GM23338 (cell line): ENCODE data around the gene ANO4. TPM values are rescaled to one million over a fixed set of nuclear protein-coding genes. Genes with fewer than 3 reads are reported as not detected.
"Not testable (repeated sequence)": the region's sequence is repeated elsewhere in the genome, so short reads cannot be mapped to it uniquely, and the experiment has no call there.

Experiments
- ATAC-seq: fragments of 200-7000 bp; cut with Tn5 transposase; 3 replicates; pipeline ENCODE4 v1.9.1; 2020
- DNase-seq: peaks from one replicate; pipeline ENCODE4 v3.0.0-alpha.2; 2015; ENCODE audit warnings: low spot score
- H2AFZ ChIP-seq: fragments of 200-600 bp; sonication (generic); 2 replicates; pipeline ENCODE4 v1.8.0; 2016; ENCODE audit warnings: antibody characterized with exemption, mild to moderate bottlenecking, moderate library complexity
- H3F3A ChIP-seq: fragments of 200-600 bp; sonication (generic); replicated peaks from 2 replicates; pipeline ENCODE4 v1.8.0; 2017; ENCODE audit warnings: antibody characterized with exemption, mixed run types, low read depth
- H3K27ac ChIP-seq: fragments of 200-600 bp; sonication (generic); 2 replicates; pipeline ENCODE4 v1.6.1; 2016; ENCODE audit warnings: low read depth
- H3K27me3 ChIP-seq: fragments of 200-600 bp; sonication (generic); 2 replicates; pipeline ENCODE4 v1.8.0; 2016; ENCODE audit warnings: mild to moderate bottlenecking, mixed run types, moderate library complexity; ENCODE audit not compliant: insufficient read depth
- H3K36me3 ChIP-seq: fragments of 200-600 bp; sonication (generic); 2 replicates; pipeline ENCODE4 v1.8.0; 2016; ENCODE audit warnings: mild to moderate bottlenecking; ENCODE audit not compliant: insufficient read depth
- H3K4me1 ChIP-seq: fragments of 200-600 bp; sonication (generic); 2 replicates; pipeline ENCODE4 v1.8.0; 2016; ENCODE audit warnings: mild to moderate bottlenecking, moderate library complexity; ENCODE audit not compliant: insufficient read depth
- H3K4me2 ChIP-seq: fragments of 200-600 bp; sonication (generic); 2 replicates; pipeline ENCODE4 v1.7.1; 2017; ENCODE audit warnings: mixed run types
- H3K4me3 ChIP-seq: fragments of 200-600 bp; sonication (generic); 2 replicates; pipeline ENCODE4 v1.6.1; 2016; ENCODE audit warnings: mixed run types
- H3K79me2 ChIP-seq: fragments of 200-600 bp; sonication (generic); replicated peaks from 2 replicates; pipeline ENCODE4 v1.8.0; 2017; ENCODE audit warnings: mild to moderate bottlenecking; ENCODE audit not compliant: insufficient read depth
- H3K9me2 ChIP-seq: fragments of 200-600 bp; sonication (generic); 2 replicates; pipeline ENCODE4 v1.8.0; 2017; ENCODE audit not compliant: insufficient read depth
- H4K20me1 ChIP-seq: fragments of 200-600 bp; sonication (generic); replicated peaks from 2 replicates; pipeline ENCODE4 v1.8.0; 2017; ENCODE audit warnings: mild to moderate bottlenecking; ENCODE audit not compliant: insufficient read depth
- H3K27ac Mint-ChIP-seq: 2 replicates; pipeline ENCODE4 v1.8.0; 2020; ENCODE audit warnings: inconsistent platforms, mild to moderate bottlenecking, moderate library complexity, mixed read lengths
- H3K27me3 Mint-ChIP-seq: 3 replicates; pipeline ENCODE4 v1.8.0; 2022; ENCODE audit warnings: low read depth, mild to moderate bottlenecking, moderate library complexity, mixed read lengths, inconsistent platforms; ENCODE audit not compliant: insufficient read depth, poor library complexity
- H3K36me3 Mint-ChIP-seq: 3 replicates; pipeline ENCODE4 v1.8.0; 2021; ENCODE audit warnings: low read depth, mild to moderate bottlenecking, inconsistent platforms, moderate library complexity, mixed read lengths
- H3K4me1 Mint-ChIP-seq: 3 replicates; pipeline ENCODE4 v1.8.0; 2020; ENCODE audit warnings: mild to moderate bottlenecking, inconsistent platforms, mixed read lengths
- H3K4me3 Mint-ChIP-seq: 3 replicates; pipeline ENCODE4 v1.8.0; 2021; ENCODE audit warnings: moderate library complexity, mild to moderate bottlenecking, inconsistent platforms, mixed read lengths
- H3K9me3 Mint-ChIP-seq: 3 replicates; pipeline ENCODE4 v1.8.0; 2020; ENCODE audit warnings: moderate library complexity, mild to moderate bottlenecking, inconsistent platforms, mixed read lengths
- EZH2phosphoT487 ChIP-seq: fragments of 200-600 bp; sonication (generic); IDR thresholded peaks from one replicate; pipeline ENCODE4 v1.8.1; 2018; ENCODE audit warnings: antibody characterized with exemption; ENCODE audit not compliant: unreplicated experiment
- NANOG ChIP-seq: IDR thresholded peaks from 2 replicates; pipeline ENCODE4 v1.6.1; 2016; ENCODE audit warnings: antibody characterized with exemption, borderline replicate concordance
- ZNF114 ChIP-seq: fragments of 250-450 bp; sonication (Bioruptor Pico); IDR thresholded peaks from 2 replicates; pipeline ENCODE4 v1.5.0; 2020; ENCODE audit warnings: mild to moderate bottlenecking, moderate library complexity
- ZNF462 ChIP-seq: fragments of 250-450 bp; sonication (Bioruptor Pico); IDR thresholded peaks from 2 replicates; pipeline ENCODE4 v1.5.0; 2020; ENCODE audit warnings: mild to moderate bottlenecking, moderate library complexity
- polyA plus RNA-seq: library from polyadenylated mRNA; unstranded; fragments of >200 nt; fragmentation: Nextera tagmentation; extraction: Ambion mirVana; gene quantifications from 2 replicates; pipeline ENCODE4 v1.2.1, GENCODE V29; 2016
- total RNA-seq: library from RNA; depleted of rRNA; stranded (reverse); fragments of >200 nt; shearing (Covaris generic); gene quantifications from 2 replicates; pipeline ENCODE4 v1.2.3, GENCODE V29; 2014

The ANO4 gene
- total and polyA plus RNA-seq, 2 experiments from 2014 or later: 1.7 to 8.7 TPM

DNA sequence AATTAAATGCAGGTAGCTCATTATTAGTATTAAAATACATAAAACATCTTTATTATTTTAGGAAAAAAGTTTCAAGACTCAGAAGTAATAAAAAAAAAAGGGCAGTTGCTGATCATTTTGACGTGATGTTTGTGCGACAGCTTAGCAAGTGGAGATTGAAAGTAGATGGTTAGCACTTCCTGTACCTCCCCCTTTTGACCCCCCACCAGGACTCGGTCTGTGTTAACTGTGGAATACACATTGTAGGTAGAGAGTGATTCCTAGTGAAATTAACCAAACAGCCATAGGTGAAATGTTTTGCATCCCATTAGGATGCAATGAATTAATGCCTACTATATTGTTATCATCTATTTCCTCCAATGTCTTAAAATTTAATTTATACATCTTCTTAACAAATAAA, 294.7 kb downstream of the ANO4 start (continued):
- no peak for TF ChIP-seq ZNF462
- no peak for TF ChIP-seq ZNF114 (CRISPR knock-in tag)
- TF ChIP-seq NANOG: no peak
- no peak for TF ChIP-seq EZH2phosphoT487

- not testable (repeated sequence) for H3K4me3 ChIP-seq, H3K4me3 Mint-ChIP-seq, H3K27me3 Mint-ChIP-seq, H3K36me3 Mint-ChIP-seq, H4K20me1 ChIP-seq, H3K9me2 ChIP-seq, H3K4me1 ChIP-seq, H3K4me2 ChIP-seq, H3F3A ChIP-seq, H3K79me2 ChIP-seq, H3K9me3 Mint-ChIP-seq, DNase-seq, H3K27me3 ChIP-seq, H3K36me3 ChIP-seq, H2AFZ ChIP-seq, H3K27ac Mint-ChIP-seq, ATAC-seq, H3K27ac ChIP-seq
- H3K4me1 Mint-ChIP-seq: peaks cover 20% of the 10 kb centered on the region
These were observed 295.6 kb downstream of the ANO4 start for GRCh38 chr12:101090222-101090621.
